ENCODE results near the gene WDFY3.

WDFY3 gene

DNA sequence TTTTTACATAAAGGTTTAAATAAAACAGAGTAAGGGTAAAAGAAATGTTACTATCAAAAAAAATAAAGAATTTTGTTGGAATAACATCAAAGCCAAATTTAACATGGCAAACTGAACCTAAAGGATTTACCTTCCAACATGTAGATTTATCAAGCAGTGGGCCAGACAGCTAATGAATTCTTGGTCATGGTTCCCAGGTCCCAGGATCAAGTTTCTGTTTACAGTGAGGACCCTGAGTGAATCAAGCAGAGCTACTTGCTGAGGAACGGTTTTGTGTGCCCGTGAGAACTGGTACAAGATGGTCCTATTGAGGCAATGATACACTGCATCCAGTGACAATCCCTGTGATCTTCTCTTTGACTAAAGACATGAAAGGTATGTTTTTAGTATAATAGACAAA is 226.4 kb downstream of the WDFY3 start:
- no peak for DNase-seq (ENCODE audit: low read depth)
- H3K4me3 ChIP-seq (ENCODE audit: low read depth, low read length), result no peak overlapping the region

GRCh38 chr4:84738622-84739021 is 227.9 kb downstream of the WDFY3 start:
- no peak for DNase-seq (ENCODE audit: low read depth)

GRCh38 chr4:84737656-84738055 is 228.8 kb downstream of the WDFY3 start:
- no peak for DNase-seq (ENCODE audit: low read depth)
- no peak overlapping the region for H3K4me3 ChIP-seq (ENCODE audit: low read depth, low read length)

More at GRCh38 chr4:84738622-84739021, 227.9 kb downstream of the WDFY3 start:
- H3K4me3 ChIP-seq (ENCODE audit: low read depth, low read length), result no peak overlapping the region

DNA sequence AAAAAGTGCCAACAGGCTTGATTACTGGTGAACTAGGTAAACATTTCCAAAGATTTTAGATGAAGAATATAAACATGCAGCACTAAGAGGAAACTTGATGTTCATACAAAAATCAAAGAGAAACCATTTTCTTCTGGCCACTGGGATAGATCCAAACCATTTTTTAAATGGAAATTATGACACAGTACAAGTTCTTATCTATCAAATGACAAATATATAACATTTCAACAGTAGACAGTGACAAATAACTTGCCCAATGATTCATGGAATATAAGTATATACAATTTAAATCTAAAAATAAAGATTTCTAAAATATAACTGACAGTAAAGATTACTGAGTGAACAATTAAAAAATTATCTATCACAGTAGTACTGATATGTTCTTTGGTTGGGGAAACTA is 232.5 kb downstream of the WDFY3 start:
- no peak for DNase-seq (ENCODE audit: low read depth)
- no peak overlapping the region for H3K4me3 ChIP-seq (ENCODE audit: low read depth, low read length)

DNA sequence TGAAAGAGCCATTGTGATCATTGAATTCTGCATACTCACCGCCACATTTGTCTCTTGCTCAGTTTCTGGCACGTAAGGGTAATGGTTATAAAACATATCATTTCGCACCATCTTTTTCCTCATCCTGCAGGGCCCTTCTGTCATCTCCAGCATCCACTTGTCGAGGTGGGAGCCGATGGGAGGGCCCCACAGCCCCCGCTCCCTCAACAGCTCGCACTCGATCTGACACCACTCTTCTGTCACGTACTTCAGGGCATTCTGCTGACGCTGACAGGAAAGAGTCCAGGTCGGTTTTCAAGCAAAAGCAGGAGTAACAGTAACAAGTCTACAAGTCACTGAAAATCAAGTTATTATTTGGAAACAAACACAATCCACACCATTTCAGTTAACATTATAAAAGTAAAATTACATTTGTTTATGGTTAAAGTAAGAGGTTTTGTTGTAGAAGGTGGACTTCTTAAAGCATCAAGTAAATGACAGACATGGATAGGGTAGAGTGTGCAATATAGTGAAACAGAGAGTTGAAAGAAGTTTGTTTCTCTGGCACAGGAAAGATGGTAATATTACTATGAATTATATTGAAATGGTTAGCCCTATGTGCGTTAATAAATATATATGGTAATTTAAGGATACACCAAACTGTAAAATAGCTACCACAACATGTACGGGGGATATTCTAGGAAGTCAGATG is 233.0 kb downstream of the WDFY3 start:
- H3K4me3 ChIP-seq (ENCODE audit: low read depth, low read length), result no peak overlapping the region
- DNase-seq (ENCODE audit: low read depth), result no peak

DNA sequence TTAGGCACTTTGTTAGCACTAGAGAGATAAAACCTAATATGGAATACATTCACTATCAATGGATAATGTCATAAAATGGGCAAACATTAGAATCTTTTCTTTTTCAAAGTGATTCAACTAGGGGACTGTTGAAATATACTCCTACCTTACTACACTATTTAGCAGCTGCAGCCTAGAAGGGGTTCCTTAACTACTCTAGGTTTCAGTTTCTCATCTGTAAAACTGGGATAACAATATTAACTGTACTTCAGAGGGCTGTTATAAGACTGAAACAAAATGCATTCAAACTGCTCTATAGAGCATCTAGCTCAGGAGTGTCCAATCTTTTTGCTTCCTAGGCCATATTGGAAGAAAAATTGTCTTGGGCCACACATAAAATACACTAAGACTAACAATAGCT is 236.1 kb downstream of the WDFY3 start:
- no peak for DNase-seq (ENCODE audit: low read depth)

GRCh38 chr4:84727491-84727890 is 239.0 kb downstream of the WDFY3 start:
- no peak for DNase-seq (ENCODE audit: low read depth)
- H3K4me3 ChIP-seq (ENCODE audit: low read depth, low read length), result no peak overlapping the region

More for the DNA sequence above, 236.1 kb downstream of the WDFY3 start:
- no peak overlapping the region for H3K4me3 ChIP-seq (ENCODE audit: low read depth, low read length)

- no peak for DNase-seq (ENCODE audit: low read depth)
- H3K4me3 ChIP-seq (ENCODE audit: low read depth, low read length), result no peak overlapping the region
Measured at GRCh38 chr4:84726356-84726755, 240.1 kb downstream of the WDFY3 start.

DNA sequence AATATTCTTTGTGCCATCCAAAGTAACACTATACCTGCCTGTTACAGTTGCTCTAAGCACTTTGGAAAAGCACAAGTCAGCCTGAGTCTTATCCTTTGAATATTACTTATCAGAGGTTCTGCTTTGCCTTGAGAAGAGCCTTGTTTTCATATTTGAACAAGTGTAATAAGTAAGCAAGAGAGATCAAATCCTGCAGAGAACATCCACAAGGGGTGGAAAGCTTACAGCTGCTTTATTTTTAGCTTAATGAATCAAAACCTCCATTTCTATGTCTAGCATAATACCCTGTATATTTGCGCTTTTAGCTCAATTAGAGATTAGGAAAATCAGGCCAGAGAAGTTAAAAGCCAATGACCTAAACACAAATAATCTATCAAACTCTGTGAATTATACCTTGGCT is 243.8 kb downstream of the WDFY3 start:
- DNase-seq (ENCODE audit: low read depth), result no peak
- no peak overlapping the region for H3K4me3 ChIP-seq (ENCODE audit: low read depth, low read length)

DNA sequence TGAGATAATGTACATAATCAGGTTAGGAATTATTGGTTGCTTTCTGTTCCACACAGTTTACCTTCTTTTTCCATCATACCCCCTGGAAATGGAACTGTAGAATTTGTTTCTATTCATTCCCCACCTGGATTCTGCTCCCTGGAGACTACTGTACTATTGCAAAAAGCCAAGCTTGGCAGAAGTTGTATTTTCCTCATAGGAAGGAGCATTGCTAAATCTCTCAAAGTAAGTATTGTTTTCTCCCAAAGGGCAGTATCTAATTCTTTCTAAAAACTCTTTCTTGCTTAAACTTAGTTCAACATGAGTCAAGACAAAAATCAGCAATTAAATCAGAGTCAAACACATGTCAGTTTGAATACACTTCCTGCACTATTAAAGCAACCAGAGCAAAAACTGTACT is 247.4 kb downstream of the WDFY3 start:
- DNase-seq (ENCODE audit: low read depth), result peak; percentile 31
- H3K4me3 ChIP-seq (ENCODE audit: low read depth, low read length), result no peak overlapping the region

GRCh38 chr4:84718699-84719098 is 247.8 kb downstream of the WDFY3 start:
- no peak for DNase-seq (ENCODE audit: low read depth)
- no peak overlapping the region for H3K4me3 ChIP-seq (ENCODE audit: low read depth, low read length)

DNA sequence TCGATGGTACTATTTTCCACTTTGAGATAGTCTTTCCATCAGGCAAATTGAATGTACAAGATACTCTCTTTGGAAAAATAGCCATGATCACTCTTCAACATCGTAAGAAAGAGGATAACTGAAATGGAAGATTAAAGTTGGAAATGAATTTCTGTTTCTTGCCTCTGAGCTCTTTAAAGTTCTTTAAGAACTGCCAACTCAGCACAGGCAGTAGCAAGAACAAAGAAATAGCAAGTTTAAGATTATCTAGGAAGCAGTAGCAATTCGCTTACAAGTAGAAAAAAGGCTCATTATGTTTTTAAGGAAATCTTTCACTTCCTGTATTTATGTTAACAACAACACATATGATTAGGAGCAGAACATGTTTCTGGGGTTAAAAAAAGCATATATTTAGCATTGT is 255.9 kb downstream of the WDFY3 start:
- H3K4me3 ChIP-seq (ENCODE audit: low read depth, low read length), result no peak overlapping the region
- DNase-seq (ENCODE audit: low read depth), result no peak

- DNase-seq (ENCODE audit: low read depth), result no peak
- no peak overlapping the region for H3K4me3 ChIP-seq (ENCODE audit: low read depth, low read length)
Measured at GRCh38 chr4:84708406-84709135, 257.9 kb downstream of the WDFY3 start.

- no peak for DNase-seq (ENCODE audit: low read depth)
- no peak overlapping the region for H3K4me3 ChIP-seq (ENCODE audit: low read depth, low read length)
Measured at GRCh38 chr4:84706286-84706685, 260.2 kb downstream of the WDFY3 start.

- DNase-seq (ENCODE audit: low read depth), result no peak
Measured at GRCh38 chr4:84699001-84699671, 267.4 kb downstream of the WDFY3 start.

GRCh38 chr4:84697615-84698201 is 268.8 kb downstream of the WDFY3 start:
- DNase-seq (ENCODE audit: low read depth), result no peak
- H3K4me3 ChIP-seq (ENCODE audit: low read depth, low read length), result no peak overlapping the region

More at GRCh38 chr4:84699001-84699671, 267.4 kb downstream of the WDFY3 start:
- H3K4me3 ChIP-seq (ENCODE audit: low read depth, low read length), result no peak overlapping the region

GRCh38 chr4:84697159-84697558 is 269.3 kb downstream of the WDFY3 start:
- no peak overlapping the region for H3K4me3 ChIP-seq (ENCODE audit: low read depth, low read length)
- no peak for DNase-seq (ENCODE audit: low read depth)

GRCh38 chr4:84691800-84692199 is 274.7 kb downstream of the WDFY3 start:
- DNase-seq (ENCODE audit: low read depth), result no peak
- H3K4me3 ChIP-seq (ENCODE audit: low read depth, low read length), result no peak overlapping the region

DNA sequence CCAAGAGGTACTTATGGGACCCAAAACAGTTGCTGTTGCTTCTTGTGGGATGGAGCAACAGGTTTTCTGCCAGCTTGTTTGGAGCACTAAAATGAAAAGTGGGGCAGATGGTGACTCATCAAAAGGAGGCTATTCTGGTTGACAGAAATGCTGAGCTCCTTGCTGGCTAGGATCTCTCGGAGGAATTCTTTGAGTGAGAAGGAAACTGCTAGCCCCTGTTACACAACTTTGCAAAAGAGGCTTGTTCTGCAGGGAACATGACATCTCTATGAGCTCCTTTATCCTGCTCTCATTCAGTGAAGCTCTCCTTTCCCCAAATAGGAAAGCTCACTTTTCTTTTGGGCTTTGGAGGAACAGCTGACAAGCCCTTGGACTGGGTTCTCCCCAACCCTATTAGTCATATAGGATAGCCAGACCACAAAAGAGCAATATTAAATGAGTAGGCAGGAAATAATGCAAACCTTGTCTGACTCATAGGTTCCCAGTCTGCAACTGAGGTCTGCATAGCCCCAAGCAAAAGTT is 275.3 kb downstream of the WDFY3 start:
- DNase-seq (ENCODE audit: low read depth), result peak; percentile 89
- no peak overlapping the region for H3K4me3 ChIP-seq (ENCODE audit: low read depth, low read length)

GRCh38 chr4:84690481-84690880 is 276.0 kb downstream of the WDFY3 start:
- no peak overlapping the region for H3K4me3 ChIP-seq (ENCODE audit: low read depth, low read length)

More at GRCh38 chr4:84690481-84690880, 276.0 kb downstream of the WDFY3 start:
- no peak for DNase-seq (ENCODE audit: low read depth)
